AG08396 (cell line): ENCODE results near the gene NUTM2E.
"Not testable (repeated sequence)": the region's sequence is repeated elsewhere in the genome, so short reads cannot be mapped to it uniquely, and the experiment has no call there.

Experiments
- DNase-seq: peaks from one replicate; pipeline ENCODE4 v3.0.0; 2012; ENCODE audit warnings: low spot score, mixed read lengths

The NUTM2E gene

GRCh38 chr10:79826496-79827215, at the start of gene NUTM2E:
TSS of gene NUTM2E (plus strand) at chr10:79826739. CDS start at chr10:79841741, 15,002 bp downstream.
- peak; percentile 67 for DNase-seq

- DNase-seq = not testable (repeated sequence)
Measured at GRCh38 chr10:79777997-79778396, 48.5 kb upstream of the NUTM2E start.

- DNase-seq = peak; percentile 53
Measured at GRCh38 chr10:79779310-79779938, 47.1 kb upstream of the NUTM2E start.

- not testable (repeated sequence) for DNase-seq
Measured at GRCh38 chr10:79779992-79780391, 46.5 kb upstream of the NUTM2E start.

- not testable (repeated sequence) for DNase-seq
Measured at GRCh38 chr10:79781584-79781983, 45.0 kb upstream of the NUTM2E start.

GRCh38 chr10:79787455-79787952, 39.0 kb upstream of the NUTM2E start:
- DNase-seq = not testable (repeated sequence)

- not testable (repeated sequence) for DNase-seq
Measured at GRCh38 chr10:79789351-79789750, 37.2 kb upstream of the NUTM2E start.

GRCh38 chr10:79791906-79792517, 34.5 kb upstream of the NUTM2E start:
- not testable (repeated sequence) for DNase-seq

GRCh38 chr10:79799337-79799736, 27.2 kb upstream of the NUTM2E start:
- not testable (repeated sequence) for DNase-seq

- DNase-seq = not testable (repeated sequence)
Measured at GRCh38 chr10:79805857-79806256, 20.7 kb upstream of the NUTM2E start.

- not testable (repeated sequence) for DNase-seq
Measured at GRCh38 chr10:79811895-79812294, 14.6 kb upstream of the NUTM2E start.

GRCh38 chr10:79816290-79816689, 10.2 kb upstream of the NUTM2E start:
- not testable (repeated sequence) for DNase-seq

GRCh38 chr10:79823387-79823786, 3.2 kb upstream of the NUTM2E start:
- not testable (repeated sequence) for DNase-seq

- DNase-seq = not testable (repeated sequence)
Measured at GRCh38 chr10:79825587-79826011, 940 bp upstream of the NUTM2E start.

GRCh38 chr10:79826131-79826495, 426 bp upstream of the NUTM2E start:
- not testable (repeated sequence) for DNase-seq

- DNase-seq = not testable (repeated sequence)
Measured at GRCh38 chr10:79833833-79834232, 7.3 kb downstream of the NUTM2E start.

- DNase-seq = not testable (repeated sequence)
Measured at GRCh38 chr10:79835891-79836290, 9.4 kb downstream of the NUTM2E start.

GRCh38 chr10:79836891-79837290, 10.4 kb downstream of the NUTM2E start:
- not testable (repeated sequence) for DNase-seq

- not testable (repeated sequence) for DNase-seq
Measured at GRCh38 chr10:79838441-79838840, 11.9 kb downstream of the NUTM2E start.

GRCh38 chr10:79853191-79853854, 26.8 kb downstream of the NUTM2E start:
- not testable (repeated sequence) for DNase-seq

GRCh38 chr10:79862269-79862668, 35.7 kb downstream of the NUTM2E start:
- DNase-seq = not testable (repeated sequence)

GRCh38 chr10:79862803-79863202, 36.3 kb downstream of the NUTM2E start:
- DNase-seq = not testable (repeated sequence)
